Measurements from ENCODE around the gene ARSG.

DNA sequence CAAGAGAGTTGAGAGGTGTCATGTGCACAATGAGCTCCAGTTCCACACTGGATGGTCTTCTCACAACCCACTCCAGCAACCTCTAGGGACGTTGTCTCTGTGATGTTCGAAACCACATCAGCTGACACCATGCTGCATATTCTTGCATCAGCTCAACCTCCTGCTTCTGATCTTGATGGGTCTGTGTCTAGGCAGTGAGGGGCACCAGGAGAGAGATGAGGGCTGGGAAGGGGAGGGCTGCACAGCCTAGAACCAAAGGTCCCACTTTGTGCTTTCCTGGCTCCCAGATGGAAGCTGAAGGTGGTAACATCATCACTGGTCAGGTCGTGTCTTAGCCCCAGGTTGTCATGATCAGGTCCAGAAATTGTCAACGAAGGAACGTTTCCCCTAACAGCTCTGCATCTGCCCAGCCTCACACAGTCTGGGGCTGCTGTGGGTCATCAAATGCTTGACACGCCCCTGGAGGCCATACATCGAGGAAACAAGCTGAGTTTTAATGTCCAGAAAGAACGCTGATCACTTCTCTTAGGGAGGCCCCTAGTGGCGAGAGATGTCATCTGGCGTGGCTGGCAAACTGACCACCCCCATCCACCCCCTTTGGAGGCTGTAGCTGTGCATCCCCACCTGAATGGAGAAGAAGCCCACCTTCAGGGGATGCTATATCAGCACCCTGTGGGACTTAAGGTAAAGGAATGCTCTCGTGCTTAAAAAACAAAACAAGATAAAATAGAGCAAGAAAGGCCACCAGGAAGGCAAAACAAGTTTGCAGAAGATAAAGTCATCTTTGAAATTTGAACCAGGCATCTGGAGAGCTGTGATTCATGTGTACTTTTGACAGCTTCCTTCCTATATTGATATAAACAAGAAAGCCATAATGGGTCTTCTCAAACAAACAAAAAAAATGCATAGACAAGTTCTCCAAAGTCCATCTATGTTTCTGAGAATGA is 107.7 kb downstream of the ARSG start:
- TF ChIP-seq, protein P1, sequence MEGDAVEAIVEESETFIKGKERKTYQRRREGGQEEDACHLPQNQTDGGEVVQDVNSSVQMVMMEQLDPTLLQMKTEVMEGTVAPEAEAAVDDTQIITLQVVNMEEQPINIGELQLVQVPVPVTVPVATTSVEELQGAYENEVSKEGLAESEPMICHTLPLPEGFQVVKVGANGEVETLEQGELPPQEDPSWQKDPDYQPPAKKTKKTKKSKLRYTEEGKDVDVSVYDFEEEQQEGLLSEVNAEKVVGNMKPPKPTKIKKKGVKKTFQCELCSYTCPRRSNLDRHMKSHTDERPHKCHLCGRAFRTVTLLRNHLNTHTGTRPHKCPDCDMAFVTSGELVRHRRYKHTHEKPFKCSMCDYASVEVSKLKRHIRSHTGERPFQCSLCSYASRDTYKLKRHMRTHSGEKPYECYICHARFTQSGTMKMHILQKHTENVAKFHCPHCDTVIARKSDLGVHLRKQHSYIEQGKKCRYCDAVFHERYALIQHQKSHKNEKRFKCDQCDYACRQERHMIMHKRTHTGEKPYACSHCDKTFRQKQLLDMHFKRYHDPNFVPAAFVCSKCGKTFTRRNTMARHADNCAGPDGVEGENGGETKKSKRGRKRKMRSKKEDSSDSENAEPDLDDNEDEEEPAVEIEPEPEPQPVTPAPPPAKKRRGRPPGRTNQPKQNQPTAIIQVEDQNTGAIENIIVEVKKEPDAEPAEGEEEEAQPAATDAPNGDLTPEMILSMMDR (conservative IDR thresholded peaks at IDR 0.05; ENCODE audit: low read depth in 2 of 2), result peak; percentile 79 to 86
- no peak for TF ChIP-seq EZH2 (IDR thresholded peaks at IDR 0.05; ENCODE audit: low read depth, unreplicated experiment)
- no peak for TF ChIP-seq POLR2AphosphoS5 (IDR thresholded peaks at IDR 0.05; ENCODE audit: low read depth)
- no peak for TF ChIP-seq EZH2phosphoT487 (IDR thresholded peaks at IDR 0.05; ENCODE audit: unreplicated experiment)
- no peak for TF ChIP-seq ZNF331 (CRISPR knock-in tag; IDR thresholded peaks at IDR 0.05; ENCODE audit: low read depth)
